IPS-20b (cell line): ENCODE measurements around the gene PLEKHA8.

Experiments used
- H3K27ac ChIP-seq: one replicate; pipeline ENCODE4 v1.5.1; 2013; ENCODE audit warnings: low read length
- H3K27me3 ChIP-seq: 2 replicates; pipeline ENCODE4 v1.6.1; 2013; ENCODE audit warnings: mild to moderate bottlenecking, low read length, inconsistent platforms; ENCODE audit not compliant: insufficient read depth
- H3K36me3 ChIP-seq: 2 replicates; pipeline ENCODE4 v1.6.1; 2013; ENCODE audit warnings: low read depth, mild to moderate bottlenecking, inconsistent platforms, low read length, moderate library complexity; ENCODE audit not compliant: insufficient read depth
- H3K4me1 ChIP-seq: 2 replicates; pipeline ENCODE4 v1.6.1; 2013; ENCODE audit warnings: mild to moderate bottlenecking, control low read depth, inconsistent platforms, low read length, moderate library complexity; ENCODE audit not compliant: insufficient read depth
- H3K4me3 ChIP-seq: 2 replicates; pipeline ENCODE4 v1.5.1; 2013; ENCODE audit warnings: mild to moderate bottlenecking, low read length, inconsistent platforms
- H3K9ac ChIP-seq: 2 replicates; pipeline ENCODE4 v1.6.1; 2013; ENCODE audit warnings: low read depth, mild to moderate bottlenecking, inconsistent platforms, low read length, moderate library complexity
- H3K9me3 ChIP-seq: 2 replicates; pipeline ENCODE4 v1.6.1; 2013; ENCODE audit warnings: mild to moderate bottlenecking, low read depth, low read length, inconsistent platforms; ENCODE audit not compliant: insufficient read depth

The PLEKHA8 gene

DNA sequence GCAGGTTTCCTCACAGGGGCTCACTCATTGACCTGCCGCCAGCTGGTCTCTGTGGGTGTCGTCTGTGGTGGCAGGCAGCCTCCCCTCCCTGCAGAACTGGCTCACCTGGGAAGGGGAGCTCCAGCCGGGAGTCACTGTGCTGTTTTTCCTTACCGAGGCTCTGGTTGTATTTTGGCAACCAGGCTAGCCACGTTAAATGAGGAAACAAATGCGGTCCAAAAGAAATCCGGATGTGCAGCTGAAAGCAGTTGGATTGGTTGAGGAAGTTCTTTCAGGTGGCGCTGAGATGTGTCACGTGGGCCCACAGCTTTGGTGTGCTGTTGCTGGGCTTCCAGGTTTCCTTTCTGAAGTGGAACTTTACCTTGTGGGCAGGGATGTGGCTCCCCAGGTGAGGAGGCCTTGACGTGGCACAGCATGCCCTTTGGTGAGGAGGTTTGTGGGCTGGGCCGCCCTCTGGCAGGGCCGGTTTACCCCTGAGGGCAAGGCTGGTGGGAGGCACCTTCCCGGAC is 120.8 kb downstream of the PLEKHA8 start:
- Histone ChIP-seq H3K9ac (no peak overlapping the region), H3K27ac (no peak overlapping the region), H3K27me3 (no peaks in the 10 kb centered on the region), H3K9me3 (no peaks in the 10 kb centered on the region), H3K4me1 (peaks cover 6% of the 10 kb centered on the region), H3K36me3 (no peaks in the 10 kb centered on the region; the same call in 1 of the 2 replicates), H3K4me3 (no peak overlapping the region)

DNA sequence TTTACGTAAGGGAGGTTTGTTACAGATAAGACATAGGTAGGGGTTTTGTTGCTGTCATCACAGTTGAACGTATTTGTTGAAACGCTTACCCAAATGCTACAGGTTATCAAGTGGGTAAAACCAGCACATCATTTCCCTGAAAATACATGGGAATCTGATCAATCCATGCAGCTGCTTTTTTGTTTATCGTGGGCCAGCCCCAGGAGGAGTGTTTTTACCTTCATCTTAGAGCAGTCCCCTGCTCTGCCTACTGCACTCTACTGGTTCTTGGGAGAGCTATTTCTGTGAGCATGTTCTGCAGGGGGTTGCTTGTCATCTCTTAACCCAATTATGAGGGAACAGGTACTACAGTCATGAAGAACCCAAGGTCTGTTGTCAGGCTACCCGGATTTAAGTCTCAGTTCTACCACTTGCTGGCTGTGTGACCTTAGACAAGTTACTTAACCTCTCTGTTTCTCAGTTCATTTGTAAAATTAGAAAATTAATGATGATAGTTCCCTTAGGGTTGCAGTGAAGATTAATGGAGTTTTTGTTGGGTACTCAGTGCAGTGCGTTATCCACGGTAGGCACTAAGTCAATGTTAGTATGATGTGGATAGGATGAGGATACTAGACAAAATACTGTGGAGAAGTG is 121.5 kb downstream of the PLEKHA8 start:
- H3K27ac ChIP-seq: no peak overlapping the region
- no peak overlapping the region for H3K9ac ChIP-seq

DNA sequence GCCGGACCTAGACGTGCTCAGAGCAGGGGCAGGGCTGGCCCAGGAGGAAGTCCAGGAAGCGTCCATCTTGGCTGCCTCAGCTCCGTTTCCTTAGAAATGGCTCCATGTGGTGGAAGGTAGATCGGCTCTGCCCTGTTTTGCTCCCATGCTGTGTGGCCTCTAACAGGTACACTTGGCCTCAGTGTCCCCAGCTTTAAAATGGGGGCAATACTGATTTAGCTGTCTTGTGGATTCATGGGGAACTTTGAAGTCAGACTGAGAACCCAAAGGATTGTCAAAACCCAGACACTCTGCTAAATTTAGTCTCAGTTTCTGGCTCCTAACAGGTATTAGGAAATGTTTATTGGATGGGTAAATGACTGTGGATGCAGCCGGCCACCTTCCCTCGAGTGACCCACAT is 122.5 kb downstream of the PLEKHA8 start:
- H3K4me3 ChIP-seq: no peak overlapping the region
- no peak overlapping the region for H3K9ac ChIP-seq
- peaks cover 4% of the 10 kb centered on the region for H3K4me1 ChIP-seq
- H3K27me3 ChIP-seq: no peaks in the 10 kb centered on the region
- H3K9me3 ChIP-seq: no peaks in the 10 kb centered on the region
- no peaks in the 10 kb centered on the region; the same call in 1 of the 2 replicates for H3K36me3 ChIP-seq
- H3K27ac ChIP-seq: no peak overlapping the region

More for the DNA sequence above, 121.5 kb downstream of the PLEKHA8 start:
- H3K27me3 ChIP-seq: no peaks in the 10 kb centered on the region
- H3K4me3 ChIP-seq: no peak overlapping the region
- H3K36me3 ChIP-seq: no peaks in the 10 kb centered on the region; the same call in 1 of the 2 replicates
- H3K4me1 ChIP-seq: peaks cover 6% of the 10 kb centered on the region
- H3K9me3 ChIP-seq: no peaks in the 10 kb centered on the region

DNA sequence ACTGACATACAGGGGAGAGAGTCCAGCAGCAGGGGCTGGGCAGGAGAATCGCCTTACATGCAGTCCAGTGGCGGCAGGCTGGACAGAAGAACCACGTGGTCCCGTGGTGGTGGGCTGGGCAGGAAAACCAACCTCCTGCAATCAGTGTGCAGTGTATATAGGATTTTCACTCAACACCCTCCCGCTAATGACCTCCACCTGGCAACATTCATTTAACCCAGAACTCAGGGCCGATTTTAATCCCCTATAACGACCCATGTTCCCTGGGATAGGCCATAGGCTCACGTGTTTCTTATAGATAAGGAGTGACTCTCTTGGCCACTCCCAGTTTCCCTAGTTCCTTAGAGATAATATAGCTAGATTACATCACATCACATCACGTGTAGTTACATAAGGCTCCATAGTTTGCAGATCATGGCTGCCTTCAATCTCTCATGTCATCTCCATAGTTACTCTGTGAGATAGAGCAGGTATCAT is 125.9 kb downstream of the PLEKHA8 start:
- Histone ChIP-seq H3K9ac (no peak overlapping the region), H3K4me1 (no peaks in the 10 kb centered on the region; the same call in 1 of the 2 replicates), H3K27ac (no peak overlapping the region), H3K4me3 (no peak overlapping the region), H3K9me3 (no peaks in the 10 kb centered on the region), H3K27me3 (no peaks in the 10 kb centered on the region), H3K36me3 (no peaks in the 10 kb centered on the region)

DNA sequence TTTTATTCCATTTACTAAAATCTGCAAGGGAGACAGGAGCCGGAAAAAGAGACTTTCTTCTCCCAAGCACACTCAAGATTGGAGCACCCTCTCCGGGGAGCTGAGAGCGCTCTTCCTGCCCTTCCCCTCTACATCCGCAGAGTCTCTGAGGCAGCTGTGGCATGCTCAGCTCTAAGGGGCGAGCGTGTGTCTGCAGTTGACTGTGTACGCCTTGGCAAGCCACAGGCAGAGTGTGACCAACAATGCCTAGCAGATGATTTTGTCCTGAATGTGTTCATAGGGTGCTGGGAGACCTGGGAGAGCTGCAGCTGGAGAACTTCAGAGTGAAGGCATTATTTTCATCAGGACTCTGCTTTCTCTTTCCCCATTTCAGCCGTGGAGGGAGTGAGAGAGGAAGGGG is 127.3 kb downstream of the PLEKHA8 start:
- Histone ChIP-seq H3K9me3 (no peaks in the 10 kb centered on the region), H3K27ac (no peak overlapping the region), H3K4me3 (no peak overlapping the region), H3K4me1 (peaks cover 7% of the 10 kb centered on the region; the same call in 1 of the 2 replicates), H3K36me3 (no peaks in the 10 kb centered on the region), H3K27me3 (no peaks in the 10 kb centered on the region), H3K9ac (no peak overlapping the region; the same call in 1 of the 2 replicates)

DNA sequence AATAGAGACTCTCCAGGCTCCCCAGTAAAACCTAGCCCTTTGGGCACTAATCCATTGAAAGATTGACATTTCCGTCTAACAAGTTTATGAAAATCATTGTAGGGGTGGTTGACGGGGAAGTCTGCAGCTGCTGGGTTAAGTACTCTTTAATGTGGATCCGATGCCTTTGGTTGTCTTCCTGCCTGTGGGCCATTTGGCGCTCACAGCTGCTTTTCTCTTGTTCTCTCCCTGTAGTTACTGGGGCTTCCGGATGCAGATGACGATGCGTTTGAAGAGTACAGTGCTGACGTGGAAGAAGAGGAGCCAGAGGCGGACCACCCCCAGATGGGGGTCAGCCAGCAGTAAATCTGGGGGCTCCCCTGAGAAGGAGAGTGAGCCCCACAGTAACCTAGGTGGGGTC is 129.0 kb downstream of the PLEKHA8 start:
- no peaks in the 10 kb centered on the region for H3K27me3 ChIP-seq
- H3K4me3 ChIP-seq: no peak overlapping the region
- no peaks in the 10 kb centered on the region for H3K9me3 ChIP-seq
- no peak overlapping the region for H3K9ac ChIP-seq
- no peaks in the 10 kb centered on the region for H3K36me3 ChIP-seq
- peaks cover 7% of the 10 kb centered on the region; the same call in 1 of the 2 replicates for H3K4me1 ChIP-seq
- no peak overlapping the region for H3K27ac ChIP-seq

DNA sequence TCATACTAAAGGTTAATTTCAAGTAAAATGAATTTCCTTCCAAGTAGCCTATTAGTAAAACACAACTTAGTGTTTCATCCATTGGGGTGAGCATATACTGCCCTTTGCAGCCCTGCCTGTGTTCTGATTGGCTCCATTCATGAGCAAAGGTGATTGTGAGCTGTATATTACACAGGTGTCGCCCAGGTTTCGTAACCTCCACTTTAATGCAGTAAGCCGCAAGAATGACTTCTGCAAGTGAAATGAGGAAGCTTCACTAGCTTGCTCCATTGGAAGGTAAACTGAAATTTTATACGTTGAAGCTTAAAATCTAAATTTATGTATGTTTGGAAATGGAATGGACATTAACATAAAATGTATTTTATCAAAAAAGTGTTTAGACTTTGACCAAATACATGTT is 131.0 kb downstream of the PLEKHA8 start:
- Histone ChIP-seq H3K4me3 (no peak overlapping the region), H3K4me1 (peaks cover 18% of the 10 kb centered on the region; the same call in 1 of the 2 replicates), H3K9ac (no peak overlapping the region), H3K27me3 (no peaks in the 10 kb centered on the region), H3K36me3 (no peaks in the 10 kb centered on the region), H3K9me3 (no peaks in the 10 kb centered on the region), H3K27ac (no peak overlapping the region)

DNA sequence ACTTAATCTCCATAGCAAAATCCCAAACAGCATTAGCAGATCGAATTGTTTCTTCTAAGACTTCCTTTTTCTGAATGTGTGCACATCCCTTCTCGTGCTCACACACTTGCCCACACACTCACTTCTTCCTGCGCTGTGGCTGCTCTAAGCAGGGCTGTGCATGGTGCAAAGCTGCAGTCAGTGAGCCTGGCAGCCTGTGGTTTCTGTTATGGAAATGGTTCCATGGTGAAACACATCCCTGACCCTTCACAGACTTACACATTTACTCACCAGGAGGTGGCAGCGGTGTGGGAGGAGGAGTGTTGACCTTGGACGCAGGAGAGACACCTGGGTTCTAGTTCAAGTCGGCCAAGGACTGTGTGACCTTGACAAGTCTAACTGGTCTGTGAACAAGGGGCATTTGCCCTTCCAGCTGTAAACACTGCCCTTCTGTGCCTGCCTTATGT is 131.5 kb downstream of the PLEKHA8 start:
- Histone ChIP-seq H3K9ac (no peak overlapping the region), H3K27ac (no peak overlapping the region)

DNA sequence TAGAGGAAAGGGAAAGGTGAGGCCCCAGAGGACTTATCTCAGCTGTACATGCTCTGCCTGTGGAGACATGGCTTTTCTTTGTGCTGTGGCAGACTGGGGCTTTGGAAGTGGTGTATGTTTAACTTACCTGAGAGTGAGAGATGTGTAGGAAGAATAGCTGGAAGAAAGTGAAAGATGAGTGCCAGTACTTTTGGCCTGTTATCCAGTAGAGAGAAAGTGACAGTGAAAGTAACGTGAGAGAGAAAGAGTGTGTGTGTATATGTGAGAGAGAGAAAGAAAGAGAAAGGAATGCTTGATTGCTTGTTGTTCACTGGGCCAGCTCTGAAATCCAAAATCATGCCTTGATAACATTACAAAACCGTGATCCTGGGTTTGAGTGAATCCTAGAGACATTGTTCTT is 132.1 kb downstream of the PLEKHA8 start:
- no peak overlapping the region for H3K4me3 ChIP-seq
- H3K4me1 ChIP-seq: peaks cover 18% of the 10 kb centered on the region; the same call in 1 of the 2 replicates
- H3K36me3 ChIP-seq: no peaks in the 10 kb centered on the region
- H3K9me3 ChIP-seq: no peaks in the 10 kb centered on the region
- H3K27ac ChIP-seq: no peak overlapping the region
- no peaks in the 10 kb centered on the region for H3K27me3 ChIP-seq
- no peak overlapping the region for H3K9ac ChIP-seq

More for the DNA sequence above, 131.5 kb downstream of the PLEKHA8 start:
- Histone ChIP-seq H3K4me1 (peaks cover 18% of the 10 kb centered on the region; the same call in 1 of the 2 replicates), H3K9me3 (no peaks in the 10 kb centered on the region), H3K4me3 (no peak overlapping the region), H3K27me3 (no peaks in the 10 kb centered on the region), H3K36me3 (no peaks in the 10 kb centered on the region)

DNA sequence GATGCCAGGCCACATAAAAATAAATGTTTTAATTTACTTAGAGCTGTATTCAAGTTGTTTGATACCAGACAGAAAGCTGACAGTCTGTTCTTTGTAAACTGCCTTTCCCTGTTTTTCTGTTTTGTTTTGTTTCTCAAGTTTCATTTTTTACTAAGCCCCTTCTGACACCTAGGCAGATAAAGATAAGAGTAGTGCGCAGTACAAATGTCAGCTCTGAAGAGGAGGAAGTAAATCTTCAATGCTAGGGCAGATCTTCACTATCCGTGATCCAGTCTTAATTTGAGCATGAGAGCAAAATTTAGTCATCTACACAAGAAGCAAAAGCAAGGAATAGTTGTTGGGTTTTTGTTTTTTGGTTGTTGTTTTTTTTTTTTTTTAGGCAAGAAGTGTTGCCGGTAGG is 133.9 kb downstream of the PLEKHA8 start:
- Histone ChIP-seq H3K27ac (no peak overlapping the region), H3K27me3 (peaks cover 8% of the 10 kb centered on the region), H3K4me3 (peak overlapping the region; percentile 26; the same call in 1 of the 2 replicates), H3K36me3 (no peaks in the 10 kb centered on the region), H3K4me1 (peaks cover 21% of the 10 kb centered on the region; the same call in 1 of the 2 replicates), H3K9ac (no peak overlapping the region), H3K9me3 (no peaks in the 10 kb centered on the region)

DNA sequence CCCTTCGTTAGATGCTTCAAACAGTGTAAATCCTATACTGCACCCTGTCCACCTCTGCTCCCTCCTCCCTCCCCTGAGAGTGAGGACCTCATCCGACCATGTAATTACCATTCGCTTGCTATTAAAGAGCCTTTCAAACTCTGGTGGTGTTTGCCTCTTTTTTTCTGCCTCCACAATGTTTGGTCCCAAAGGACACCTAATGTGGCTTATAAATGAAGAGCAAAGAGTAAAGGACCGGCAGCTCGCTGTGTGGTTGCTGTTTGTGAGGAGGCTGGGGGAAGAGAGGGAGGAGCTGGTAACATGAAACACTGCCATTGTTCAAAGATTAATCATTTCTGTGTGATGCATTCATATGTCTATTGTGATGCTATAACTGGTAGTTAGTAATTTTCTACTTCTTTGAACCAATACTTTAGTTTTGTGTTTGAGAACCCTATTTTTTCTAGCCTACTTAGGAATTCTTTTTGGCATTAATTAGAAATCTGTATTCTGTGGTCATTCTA is 134.5 kb downstream of the PLEKHA8 start:
- H3K9me3 ChIP-seq: no peaks in the 10 kb centered on the region
- H3K9ac ChIP-seq: no peak overlapping the region
- H3K27ac ChIP-seq: no peak overlapping the region

More for the DNA sequence above, 134.5 kb downstream of the PLEKHA8 start:
- peaks cover 13% of the 10 kb centered on the region for H3K27me3 ChIP-seq
- no peaks in the 10 kb centered on the region for H3K36me3 ChIP-seq
- H3K4me1 ChIP-seq: peaks cover 21% of the 10 kb centered on the region; the same call in 1 of the 2 replicates
- H3K4me3 ChIP-seq: peak overlapping the region; percentile 26; the same call in 1 of the 2 replicates
